GM12875 (cell line): ENCODE measurements around the gene COX8C.

ENCODE experiments used
- H3K4me3 ChIP-seq: one replicate; pipeline ENCODE4 v1.5.1; 2011; ENCODE audit warnings: low read depth, low read length, control low read depth
- TF ChIP-seq, protein P1 (sequence below): IDR thresholded peaks from 2 replicates; pipeline ENCODE4 v1.5.1; 2011; ENCODE audit warnings: low read depth, mild to moderate bottlenecking, control low read depth, inconsistent platforms, low read length, moderate library complexity, borderline replicate concordance; ENCODE audit not compliant: insufficient read depth

COX8C gene, protein sequence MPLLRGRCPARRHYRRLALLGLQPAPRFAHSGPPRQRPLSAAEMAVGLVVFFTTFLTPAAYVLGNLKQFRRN

DNA sequence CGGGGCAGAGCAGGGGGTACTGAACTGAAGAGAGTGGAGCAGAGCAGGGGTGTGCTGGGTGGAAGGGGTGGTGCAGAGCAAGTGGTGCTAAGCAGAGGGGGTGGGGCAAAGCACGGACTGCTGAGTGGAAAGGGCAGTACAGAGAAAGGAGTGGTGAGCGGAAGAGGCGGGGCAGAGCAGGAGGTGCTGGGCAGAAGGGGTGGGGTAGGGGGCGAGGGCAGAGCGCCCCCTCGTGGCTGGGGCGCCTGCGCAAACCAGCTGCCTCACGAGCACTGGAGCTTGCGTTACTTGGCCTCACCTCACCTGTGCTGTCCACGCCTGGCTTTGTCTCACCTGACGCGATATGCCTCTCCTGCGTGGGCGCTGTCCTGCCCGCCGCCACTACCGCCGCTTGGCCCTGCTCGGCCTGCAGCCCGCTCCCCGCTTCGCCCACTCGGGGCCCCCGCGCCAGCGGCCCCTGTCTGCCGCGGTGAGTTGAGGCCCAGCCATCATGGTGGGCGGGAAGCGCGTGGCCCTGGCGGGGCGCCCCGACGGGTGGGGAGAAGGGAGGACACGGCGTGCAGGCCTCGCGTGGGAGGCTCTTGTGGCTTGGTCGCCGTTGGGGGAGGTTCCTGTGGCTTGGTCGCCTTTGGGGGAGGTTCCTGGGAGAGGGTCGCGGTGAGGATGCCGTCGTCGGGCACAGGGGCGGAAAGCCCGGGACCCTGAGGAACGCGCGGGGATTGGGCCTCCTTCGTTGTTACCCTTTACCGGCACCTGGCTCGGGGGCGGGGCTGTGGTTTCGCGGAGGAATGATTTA is at the start of gene COX8C:
TSS of gene COX8C (plus strand) at position 257 of the 796 bp plus-strand sequence. CDS start at position 344, 87 bp downstream.
- TF ChIP-seq, protein P1, sequence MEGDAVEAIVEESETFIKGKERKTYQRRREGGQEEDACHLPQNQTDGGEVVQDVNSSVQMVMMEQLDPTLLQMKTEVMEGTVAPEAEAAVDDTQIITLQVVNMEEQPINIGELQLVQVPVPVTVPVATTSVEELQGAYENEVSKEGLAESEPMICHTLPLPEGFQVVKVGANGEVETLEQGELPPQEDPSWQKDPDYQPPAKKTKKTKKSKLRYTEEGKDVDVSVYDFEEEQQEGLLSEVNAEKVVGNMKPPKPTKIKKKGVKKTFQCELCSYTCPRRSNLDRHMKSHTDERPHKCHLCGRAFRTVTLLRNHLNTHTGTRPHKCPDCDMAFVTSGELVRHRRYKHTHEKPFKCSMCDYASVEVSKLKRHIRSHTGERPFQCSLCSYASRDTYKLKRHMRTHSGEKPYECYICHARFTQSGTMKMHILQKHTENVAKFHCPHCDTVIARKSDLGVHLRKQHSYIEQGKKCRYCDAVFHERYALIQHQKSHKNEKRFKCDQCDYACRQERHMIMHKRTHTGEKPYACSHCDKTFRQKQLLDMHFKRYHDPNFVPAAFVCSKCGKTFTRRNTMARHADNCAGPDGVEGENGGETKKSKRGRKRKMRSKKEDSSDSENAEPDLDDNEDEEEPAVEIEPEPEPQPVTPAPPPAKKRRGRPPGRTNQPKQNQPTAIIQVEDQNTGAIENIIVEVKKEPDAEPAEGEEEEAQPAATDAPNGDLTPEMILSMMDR, result no peak
- no peak within 1 kb of the TSS for H3K4me3 ChIP-seq

DNA sequence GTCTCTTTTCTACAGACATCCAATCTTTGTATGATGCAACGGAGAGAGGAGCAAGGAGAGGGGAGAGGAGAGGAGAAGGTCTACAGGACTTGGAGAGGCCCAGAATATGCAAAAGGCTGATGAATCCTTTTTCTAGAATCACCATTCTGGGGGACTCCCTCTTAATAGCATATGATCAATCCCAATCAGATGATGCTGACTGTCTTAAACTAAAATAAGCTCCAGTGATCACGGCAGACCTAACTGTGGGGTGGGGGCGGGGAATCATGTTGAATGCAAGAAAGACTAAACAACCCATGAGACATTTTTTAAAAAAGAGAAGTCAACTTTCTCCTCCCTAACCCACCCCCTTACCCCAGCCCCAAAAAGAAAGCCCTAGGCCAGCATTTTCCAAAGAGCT is 47.6 kb upstream of the COX8C start:
- no peak overlapping the region for H3K4me3 ChIP-seq
- TF ChIP-seq, protein P1, result no peak

DNA sequence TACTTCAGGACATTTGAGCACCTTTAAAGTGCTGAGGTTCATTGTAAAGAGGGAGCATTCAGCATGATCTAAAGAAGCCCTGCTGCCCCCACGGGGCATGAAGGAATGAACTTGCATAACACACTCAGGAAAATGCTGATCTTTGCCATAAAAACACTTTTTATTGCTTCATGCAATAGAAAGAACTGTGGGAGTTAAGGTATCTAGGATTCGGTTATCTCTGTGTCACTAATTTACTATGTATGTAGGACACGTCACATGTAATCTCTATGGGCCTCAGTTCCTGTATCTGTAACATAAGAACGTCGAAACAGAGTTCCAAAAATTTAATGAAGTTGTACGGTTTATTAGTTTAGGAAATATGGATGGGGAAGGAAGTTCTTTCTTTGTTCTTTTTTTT is 47.1 kb upstream of the COX8C start:
- no peak overlapping the region for H3K4me3 ChIP-seq
- TF ChIP-seq, protein P1, result no peak

DNA sequence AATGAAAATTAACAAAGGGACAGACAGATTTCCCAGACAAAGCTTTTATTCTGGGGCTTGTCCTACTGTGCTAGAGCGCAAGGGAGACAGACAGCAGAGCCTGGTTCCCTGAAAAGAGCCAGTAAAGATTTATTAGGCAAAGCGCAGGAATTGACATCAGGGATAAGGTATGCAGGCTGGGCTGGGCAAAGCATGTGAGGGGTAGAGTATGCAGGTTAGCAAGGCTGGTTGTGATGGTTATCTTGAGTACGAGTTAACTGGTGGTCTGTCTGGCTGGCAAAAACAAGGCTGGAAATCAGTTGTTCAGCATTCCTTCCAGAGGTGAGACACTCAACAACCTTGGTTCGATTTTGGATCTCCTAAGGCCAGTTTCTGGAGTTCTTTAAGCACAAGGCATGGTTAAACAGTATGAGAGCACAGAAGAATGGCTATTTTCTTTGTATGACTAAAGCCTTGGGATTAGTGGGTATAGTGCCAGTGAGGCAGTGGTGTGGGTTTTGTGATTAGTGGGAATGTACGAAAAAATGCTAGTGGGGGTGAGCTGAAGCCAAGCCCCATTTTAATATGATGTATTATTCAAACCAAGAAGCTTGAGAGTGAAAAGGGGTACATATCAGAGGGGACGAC is 45.0 kb upstream of the COX8C start:
- no peak overlapping the region for H3K4me3 ChIP-seq
- TF ChIP-seq, protein P1, result no peak

DNA sequence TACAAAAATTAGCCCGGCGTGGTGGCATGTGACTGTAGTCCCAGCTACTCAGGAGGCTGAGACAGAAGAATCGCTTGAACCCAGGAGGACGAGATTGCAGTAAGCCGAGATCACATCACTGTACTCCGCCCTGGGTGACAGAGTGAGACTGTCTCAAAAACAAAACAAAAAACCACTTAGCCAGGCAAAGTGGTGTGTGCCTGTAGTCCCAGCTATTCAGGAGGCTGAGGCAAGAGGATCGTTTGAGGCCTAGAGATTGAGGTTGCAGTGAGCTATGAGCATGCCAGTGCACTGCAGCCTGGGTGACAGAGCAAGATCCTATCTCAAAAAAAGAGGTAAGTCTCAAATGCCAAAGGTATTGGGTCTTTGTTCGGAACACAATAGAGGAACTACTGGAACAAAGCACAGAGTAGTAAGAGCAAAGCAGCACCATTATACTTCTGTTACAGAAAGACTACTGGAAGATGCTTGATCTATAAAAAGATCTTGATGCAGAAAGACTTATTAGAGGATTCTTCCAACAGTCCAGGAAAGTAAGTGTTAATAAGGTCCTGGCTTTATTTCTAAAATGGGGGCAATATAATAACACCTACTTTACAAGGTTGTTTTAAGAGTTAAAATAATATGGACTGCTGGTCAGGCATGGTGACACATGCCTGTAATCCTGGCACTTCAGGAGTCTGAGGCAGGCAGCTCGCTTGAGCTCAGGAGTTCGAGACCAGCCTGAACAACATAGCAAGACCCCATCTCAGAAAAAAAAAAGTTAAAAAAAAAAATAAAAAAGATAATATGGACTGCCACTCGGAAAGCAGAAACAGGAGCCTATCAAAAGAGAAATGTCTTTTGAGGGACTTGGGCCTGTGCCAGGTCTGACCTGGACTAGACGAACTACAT is 44.0 kb upstream of the COX8C start:
- TF ChIP-seq, protein P1, result no peak
- no peak overlapping the region for H3K4me3 ChIP-seq

DNA sequence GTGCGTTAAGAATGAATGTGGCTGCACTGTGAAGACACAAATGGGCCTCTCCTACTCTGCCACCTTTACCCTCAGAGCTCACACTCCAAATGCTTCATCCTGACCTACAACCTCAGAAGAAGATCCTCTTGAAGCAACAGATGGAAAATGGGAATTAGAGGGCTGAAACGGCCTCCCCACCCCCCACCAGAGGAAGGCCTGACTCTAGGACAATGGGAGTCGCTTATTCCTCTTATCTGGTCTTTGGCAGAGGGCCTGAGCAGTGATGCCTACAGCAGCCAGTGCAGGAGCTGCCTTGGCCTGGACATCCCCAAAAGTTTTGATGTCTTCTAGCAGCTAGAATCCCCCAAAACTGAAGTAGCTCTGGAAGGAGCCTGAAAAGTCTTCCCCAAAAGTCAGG is 43.3 kb upstream of the COX8C start:
- TF ChIP-seq, protein P1, result no peak
- H3K4me3 ChIP-seq, result no peak overlapping the region
